Psoas muscle (tissue), 8 donors: Measurements from ENCODE around the gene SLC26A9. TPM values are rescaled to one million over a fixed set of nuclear protein-coding genes. Genes with fewer than 3 reads are reported as not detected.

Experiments
- ATAC-seq, 4 donors: fragments of 200-7000 bp; cut with Tn5 transposase; one replicate each; pipeline ENCODE4 v1.9.1; 2020; ENCODE audit warnings: moderate library complexity in 3 of 4, mild to moderate bottlenecking in 2 of 4
- DNase-seq, 2 donors: peaks; one replicate each; pipeline ENCODE4 v3.0.0-alpha.2; 2020
- H3K27ac ChIP-seq: fragments of 200-600 bp; one replicate; pipeline ENCODE4 v1.8.0; 2022
- H3K27me3 ChIP-seq, 3 donors: fragments of 200-600 bp in 1 of 3; one replicate each; pipeline versions ENCODE4 v1.6.1 to v1.8.0; 2013 to 2022; ENCODE audit warnings: low read length in 2 of 3, mild to moderate bottlenecking in 2 of 3, moderate library complexity in 1 of 3; ENCODE audit not compliant: insufficient read depth in 3 of 3
- H3K36me3 ChIP-seq, 2 donors: fragments of 200-600 bp in 1 of 2; one replicate each; pipeline versions ENCODE4 v1.6.1 to v1.8.0; 2013 to 2022; ENCODE audit warnings: low read depth in 1 of 2, mild to moderate bottlenecking in 1 of 2, moderate library complexity in 1 of 2; ENCODE audit not compliant: insufficient read depth in 1 of 2
- H3K4me1 ChIP-seq: fragments of 200-600 bp; one replicate; pipeline ENCODE4 v1.8.0; 2022
- H3K4me3 ChIP-seq: fragments of 200-600 bp; one replicate; pipeline ENCODE4 v1.8.0; 2022; ENCODE audit warnings: mild to moderate bottlenecking
- H3K9me3 ChIP-seq: fragments of 200-600 bp; one replicate; pipeline ENCODE4 v1.8.0; 2022
- WGBS, 3 donors: extraction: QIAGEN DNeasy Blood & Tissue Kit; methylation state at CpG; one replicate each; pipeline versions ENCODE4 v1.1.6 to v1.1.7; 2013; 5-methylcytosine and 5-hydroxymethylcytosine counted together
- intact Hi-C, 2 donors: fragments of 100-400 bp; cut with DNase I; formaldehyde crosslinking; loops; one replicate each; pipeline versions ENCODE4 v1.11.0 to v1.14.2; 2022
- polyA plus RNA-seq, 3 donors: library from polyadenylated mRNA; stranded (reverse); fragments of 200-250 nt; gene quantifications; one replicate each; pipeline ENCODE4 v1.2.3, GENCODE V29; 2013
- total RNA-seq, 4 donors: library from RNA; stranded (reverse); fragmentation: NEBNext Ultra II Directional in 2 of 4; extraction: Animal tissue kit (Norgen Biotek cat#: 25700) in 2 of 4; gene quantifications; one replicate each; pipeline versions ENCODE4 v1.2.1 to v1.2.4, GENCODE V29; 2021 to 2023
- TF ChIP-seq, protein P1 (sequence below): fragments of 200-600 bp; IDR thresholded peaks from one replicate; pipeline ENCODE4 v1.8.0; 2022; ENCODE audit warnings: antibody characterized with exemption
- donor health status: healthy with polysubstance abuse.
- donor health status: DM: no; HTN: no; CAD: no; lungs with moderate emphysema.
- donor health status: Bipolar disorder and iron deficiency.
- donor health status: healthy.
- donor health status: DM: yes; HTN: yes; CAD: no.
- donor health status: DM: no; HTN: no; CAD: no.
- donor health status: DM: no; HTN: no; CAD: no.
- donor health status: DM: yes; HTN: yes; CAD: no.

SLC26A9 gene
- total and polyA plus RNA-seq, 7 donors = 0.15 to 5.5 (median 0.42) TPM

DNA sequence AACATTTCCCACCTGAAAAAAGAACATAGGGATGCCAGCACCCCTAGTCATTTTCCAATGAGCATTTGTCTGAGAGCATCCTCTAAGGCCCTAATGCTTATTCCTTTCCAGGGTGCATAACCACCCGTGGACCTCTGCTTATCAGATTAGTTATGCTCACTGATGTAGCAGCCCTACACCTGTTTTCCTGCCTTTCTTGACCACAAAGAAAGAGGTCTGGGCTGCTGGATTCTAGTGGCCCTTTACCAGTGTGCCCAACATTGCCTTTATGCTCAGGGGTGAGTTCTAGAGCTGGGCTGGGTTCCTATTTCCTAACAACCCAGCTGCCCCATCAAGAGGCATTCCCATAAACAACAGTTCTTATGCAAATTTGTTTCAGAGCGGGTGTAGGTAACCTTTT lies 73.0 kb downstream of the SLC26A9 start:
- TF ChIP-seq, protein P1, sequence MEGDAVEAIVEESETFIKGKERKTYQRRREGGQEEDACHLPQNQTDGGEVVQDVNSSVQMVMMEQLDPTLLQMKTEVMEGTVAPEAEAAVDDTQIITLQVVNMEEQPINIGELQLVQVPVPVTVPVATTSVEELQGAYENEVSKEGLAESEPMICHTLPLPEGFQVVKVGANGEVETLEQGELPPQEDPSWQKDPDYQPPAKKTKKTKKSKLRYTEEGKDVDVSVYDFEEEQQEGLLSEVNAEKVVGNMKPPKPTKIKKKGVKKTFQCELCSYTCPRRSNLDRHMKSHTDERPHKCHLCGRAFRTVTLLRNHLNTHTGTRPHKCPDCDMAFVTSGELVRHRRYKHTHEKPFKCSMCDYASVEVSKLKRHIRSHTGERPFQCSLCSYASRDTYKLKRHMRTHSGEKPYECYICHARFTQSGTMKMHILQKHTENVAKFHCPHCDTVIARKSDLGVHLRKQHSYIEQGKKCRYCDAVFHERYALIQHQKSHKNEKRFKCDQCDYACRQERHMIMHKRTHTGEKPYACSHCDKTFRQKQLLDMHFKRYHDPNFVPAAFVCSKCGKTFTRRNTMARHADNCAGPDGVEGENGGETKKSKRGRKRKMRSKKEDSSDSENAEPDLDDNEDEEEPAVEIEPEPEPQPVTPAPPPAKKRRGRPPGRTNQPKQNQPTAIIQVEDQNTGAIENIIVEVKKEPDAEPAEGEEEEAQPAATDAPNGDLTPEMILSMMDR = no peak
- no peak overlapping the region for H3K27ac ChIP-seq
- DNase-seq = no peak
- H3K27me3 ChIP-seq = no peaks in the 10 kb centered on the region
- no peaks in the 10 kb centered on the region for H3K4me1 ChIP-seq
- no peaks in the 10 kb centered on the region for H3K9me3 ChIP-seq
- WGBS, 3 donors = 65 to 66% (median 65%) methylated on average over 2 of the region's 2 CpGs
- H3K36me3 ChIP-seq = no peaks in the 10 kb centered on the region
- ATAC-seq = no peak
- H3K4me3 ChIP-seq = no peak overlapping the region
- intact Hi-C loops = no loop called here

Other genes starting within 250 kb of the SLC26A9 start
- gene NUCKS1, start 193.3 kb downstream of the SLC26A9 start, total RNA-seq = 100 to 1,000 TPM; 140 to 174 (median 151) TPM
- 10 to 100 TPM; 28.3 to 53.2 (median 35.3) TPM for gene NUCKS1, start 193.3 kb downstream of the SLC26A9 start, polyA plus RNA-seq
- gene RAB29, start 168.0 kb downstream of the SLC26A9 start, total RNA-seq = 1 to 10 TPM; 5.9 to 8.3 (median 6.4) TPM
- 10 to 100 TPM in 1 of 3 donors, 1 to 10 TPM in 2; 5.3 to 20.5 (median 5.5) TPM for gene RAB29, start 168.0 kb downstream of the SLC26A9 start, polyA plus RNA-seq
- 10 to 100 TPM; 54.1 to 87.7 (median 67.4) TPM for gene SLC41A1, start 130.3 kb downstream of the SLC26A9 start, total RNA-seq
- 10 to 100 TPM; 19.8 to 42.9 (median 25.7) TPM for gene SLC41A1, start 130.3 kb downstream of the SLC26A9 start, polyA plus RNA-seq
- under 1 TPM in 3 of 4 donors, not detected in 1; 0.16 to 0.32 (median 0.23) TPM for gene PM20D1, start 93.3 kb downstream of the SLC26A9 start, total RNA-seq
- under 1 TPM in 2 of 3 donors, not detected in 1; 0.05 to 0.23 TPM for gene PM20D1, start 93.3 kb downstream of the SLC26A9 start, polyA plus RNA-seq
- 1 to 10 TPM in 1 of 4 donors, under 1 TPM in 3; 0.17 to 1.2 (median 0.50) TPM for gene RAB7B, start 59.9 kb upstream of the SLC26A9 start, total RNA-seq
- gene RAB7B, start 59.9 kb upstream of the SLC26A9 start, polyA plus RNA-seq = under 1 TPM; 0.25 to 0.36 (median 0.27) TPM
- under 1 TPM in 1 of 4 donors, not detected in 3; 0.20 TPM for gene CTSE, start 80.4 kb upstream of the SLC26A9 start, total RNA-seq
- gene CTSE, start 80.4 kb upstream of the SLC26A9 start, polyA plus RNA-seq = under 1 TPM in 2 of 3 donors, not detected in 1; 0.03 to 0.22 TPM
- under 1 TPM in 3 of 4 donors, not detected in 1; 0.58 to 0.95 (median 0.86) TPM for gene RHEX, start 109.7 kb upstream of the SLC26A9 start, total RNA-seq
- gene RHEX, start 109.7 kb upstream of the SLC26A9 start, polyA plus RNA-seq = under 1 TPM; 0.13 to 0.22 (median 0.21) TPM
- not detected for gene AVPR1B, start 173.9 kb upstream of the SLC26A9 start, total RNA-seq
- not detected for gene AVPR1B, start 173.9 kb upstream of the SLC26A9 start, polyA plus RNA-seq